ENCODE results near the gene FRMD1.
"Not testable (repeated sequence)": the region's sequence is repeated elsewhere in the genome, so short reads cannot be mapped to it uniquely, and the experiment has no call there.

Gene FRMD1

DNA sequence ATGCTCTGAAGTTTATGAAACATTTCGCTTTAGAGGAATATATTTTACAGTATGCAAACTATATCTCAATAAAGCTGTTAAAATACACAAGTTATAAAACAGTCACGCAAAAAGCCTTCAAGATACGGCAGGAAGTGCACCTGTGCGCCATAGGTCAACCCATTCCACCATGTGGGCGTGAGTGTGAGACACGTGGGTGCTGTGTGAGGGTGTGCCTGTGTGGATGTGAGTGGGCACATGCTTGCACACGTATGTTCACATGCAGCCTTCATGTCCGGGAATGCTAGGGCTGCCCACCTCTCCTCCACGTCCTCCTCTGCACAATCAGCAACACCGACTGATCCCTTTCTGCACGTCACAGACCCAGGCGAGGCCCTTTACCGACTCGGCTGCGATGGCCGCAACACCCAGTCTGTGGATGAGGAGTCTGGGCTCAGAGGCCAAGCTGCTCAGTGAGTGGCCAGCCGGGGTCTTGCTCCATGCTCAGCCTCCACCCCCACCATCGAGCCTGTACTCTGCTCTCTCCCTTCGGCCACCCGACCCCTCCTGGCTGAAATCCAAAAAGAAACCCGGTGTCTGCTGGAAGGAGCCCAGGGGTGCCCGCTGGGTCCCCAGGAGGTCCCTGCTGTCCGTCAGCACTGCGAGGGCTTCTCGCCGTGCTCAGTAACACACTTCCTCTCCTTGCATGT is 3.0 kb upstream of the FRMD1 start:
- TF ChIP-seq, protein P1, sequence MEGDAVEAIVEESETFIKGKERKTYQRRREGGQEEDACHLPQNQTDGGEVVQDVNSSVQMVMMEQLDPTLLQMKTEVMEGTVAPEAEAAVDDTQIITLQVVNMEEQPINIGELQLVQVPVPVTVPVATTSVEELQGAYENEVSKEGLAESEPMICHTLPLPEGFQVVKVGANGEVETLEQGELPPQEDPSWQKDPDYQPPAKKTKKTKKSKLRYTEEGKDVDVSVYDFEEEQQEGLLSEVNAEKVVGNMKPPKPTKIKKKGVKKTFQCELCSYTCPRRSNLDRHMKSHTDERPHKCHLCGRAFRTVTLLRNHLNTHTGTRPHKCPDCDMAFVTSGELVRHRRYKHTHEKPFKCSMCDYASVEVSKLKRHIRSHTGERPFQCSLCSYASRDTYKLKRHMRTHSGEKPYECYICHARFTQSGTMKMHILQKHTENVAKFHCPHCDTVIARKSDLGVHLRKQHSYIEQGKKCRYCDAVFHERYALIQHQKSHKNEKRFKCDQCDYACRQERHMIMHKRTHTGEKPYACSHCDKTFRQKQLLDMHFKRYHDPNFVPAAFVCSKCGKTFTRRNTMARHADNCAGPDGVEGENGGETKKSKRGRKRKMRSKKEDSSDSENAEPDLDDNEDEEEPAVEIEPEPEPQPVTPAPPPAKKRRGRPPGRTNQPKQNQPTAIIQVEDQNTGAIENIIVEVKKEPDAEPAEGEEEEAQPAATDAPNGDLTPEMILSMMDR (IDR thresholded peaks at IDR 0.05; ENCODE audit: extremely low read depth, missing control alignments): no peak
- no peak for DNase-seq (ENCODE audit: low spot score)

DNA sequence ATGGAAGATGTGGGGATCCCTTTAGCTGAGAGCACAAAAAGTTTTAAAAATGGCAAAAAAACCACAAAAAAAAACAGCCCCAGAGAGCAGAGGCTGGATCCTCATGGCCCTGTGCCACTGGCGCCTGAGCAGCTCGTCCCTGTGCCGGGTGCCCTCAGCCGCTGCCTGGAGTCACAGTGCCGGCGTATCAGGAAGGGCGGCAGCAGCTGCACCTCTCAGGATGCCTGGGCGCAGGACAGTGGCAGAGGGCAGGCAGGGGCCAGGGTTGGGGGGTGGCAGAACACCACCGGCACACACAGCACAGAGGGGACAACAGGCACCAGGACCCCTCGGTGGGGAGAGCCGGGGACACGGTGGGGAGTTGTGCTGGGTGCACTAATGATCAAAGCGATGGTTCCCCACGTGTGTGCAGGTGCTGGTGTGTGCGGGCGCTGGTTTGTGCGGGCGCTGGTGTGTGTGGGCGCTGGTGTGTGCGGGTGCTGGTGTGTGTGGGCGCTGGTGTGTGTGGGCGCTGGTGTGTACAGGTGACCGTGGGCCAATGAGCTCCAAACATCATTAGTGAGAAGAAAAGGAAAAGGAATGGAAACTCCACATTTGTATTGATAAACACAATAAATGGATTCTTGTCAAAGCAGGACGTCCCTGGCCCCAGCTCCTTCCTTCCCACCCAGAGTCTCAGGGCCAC is 1.5 kb upstream of the FRMD1 start:
- TF ChIP-seq, protein P1 (IDR thresholded peaks at IDR 0.05; ENCODE audit: extremely low read depth, missing control alignments): no peak
- no peak for DNase-seq (ENCODE audit: low spot score)

DNA sequence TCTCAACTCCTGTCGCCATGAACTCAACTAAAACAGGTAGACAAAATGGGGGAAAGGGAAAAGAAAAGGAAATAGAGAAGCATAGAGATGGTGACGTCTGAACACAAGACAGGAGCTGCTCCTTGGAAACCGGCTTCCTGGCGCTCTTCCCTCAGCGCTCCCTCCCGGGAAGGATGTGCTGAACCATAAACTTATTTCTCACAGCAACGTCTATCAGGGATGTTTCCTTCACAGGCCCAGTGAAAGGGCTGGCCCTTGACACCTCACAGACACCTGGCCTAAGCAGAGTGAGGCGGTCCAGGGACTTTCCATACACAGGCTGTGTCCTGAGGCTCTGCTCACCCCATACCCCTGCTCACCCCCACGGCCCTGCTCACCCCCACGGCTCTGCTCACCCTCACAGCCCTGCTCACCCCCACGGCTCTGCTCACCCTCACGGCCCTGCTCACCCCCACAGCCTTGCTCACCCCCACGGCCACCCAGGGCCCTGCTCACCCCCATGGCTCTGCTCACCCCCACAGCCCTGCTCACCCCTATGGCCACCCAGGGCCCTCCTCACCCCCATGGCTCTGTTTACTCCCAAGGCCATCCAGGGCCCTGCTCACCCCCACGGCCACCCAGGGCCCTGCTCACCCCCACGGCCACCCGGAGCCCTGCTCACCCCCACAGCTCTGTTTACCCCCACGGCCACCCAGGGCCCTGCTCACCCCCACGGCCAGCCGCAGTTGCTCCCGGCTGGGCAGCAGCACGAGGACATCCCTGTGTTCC is 653 bp downstream of the FRMD1 start:
- TF ChIP-seq, protein P1 (IDR thresholded peaks at IDR 0.05; ENCODE audit: extremely low read depth, missing control alignments): no peak
- DNase-seq (ENCODE audit: low spot score): no peak

DNA sequence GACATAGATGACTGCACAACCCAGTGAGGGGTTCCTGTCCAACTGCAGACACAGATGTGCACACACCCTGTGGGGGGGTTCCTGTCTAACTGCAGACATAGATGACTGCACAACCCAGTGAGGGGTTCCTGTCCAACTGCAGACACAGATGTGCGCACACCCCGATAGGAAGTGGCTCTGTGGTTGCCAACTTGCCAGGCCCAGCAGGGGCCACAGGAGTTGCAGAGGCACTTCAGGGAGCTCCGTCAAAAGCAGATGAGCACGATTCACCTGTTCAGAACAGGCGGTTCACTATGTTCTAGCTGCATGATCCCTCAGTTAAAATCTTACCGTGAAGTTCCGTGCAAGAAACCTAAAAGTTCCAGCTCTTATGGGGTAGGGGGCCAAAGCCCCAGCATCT is 1.6 kb downstream of the FRMD1 start:
- not testable (repeated sequence) for DNase-seq (ENCODE audit: low spot score)

DNA sequence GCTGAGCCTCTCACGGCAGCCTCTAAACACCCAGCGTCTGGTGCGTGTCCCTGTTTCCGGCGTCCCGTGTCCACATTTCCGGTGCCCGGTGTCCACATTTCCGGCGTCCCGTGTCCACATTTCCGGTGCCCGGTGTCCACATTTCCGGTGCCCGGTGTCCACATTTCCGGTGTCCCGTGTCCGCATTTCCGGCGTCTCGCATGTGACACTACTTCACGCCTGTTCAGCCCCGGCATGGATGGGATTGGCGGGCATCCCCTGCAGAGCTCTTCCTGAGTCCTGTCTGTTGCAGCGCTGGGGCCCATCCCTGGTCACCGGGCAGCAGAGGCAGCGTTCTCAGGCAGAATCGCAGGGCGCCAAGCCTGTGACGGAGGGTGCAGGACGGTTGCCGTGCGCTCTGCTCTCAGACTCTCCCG is 3.2 kb downstream of the FRMD1 start:
- DNase-seq (ENCODE audit: low spot score): no peak
- TF ChIP-seq, protein P1 (IDR thresholded peaks at IDR 0.05; ENCODE audit: extremely low read depth, missing control alignments): no peak

DNA sequence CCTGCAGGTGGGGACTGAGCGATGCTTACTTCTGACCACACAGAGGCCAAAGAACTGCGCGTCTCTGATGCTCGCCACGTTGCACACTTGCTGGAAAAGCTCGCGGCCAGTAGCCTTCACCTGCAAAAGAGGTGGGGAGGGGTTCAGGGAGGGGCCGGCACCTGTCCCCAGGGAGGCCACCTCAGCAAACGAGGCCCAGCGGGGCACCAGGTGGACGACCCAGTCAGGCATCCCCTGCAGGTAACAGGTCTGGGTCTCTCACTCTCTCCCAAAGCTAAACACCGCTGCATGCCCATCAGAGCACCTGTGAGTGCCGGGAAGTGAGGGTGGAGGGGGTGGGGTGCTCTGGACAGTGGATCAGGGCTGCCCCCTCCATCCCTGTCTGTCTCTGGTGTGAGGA is 3.8 kb downstream of the FRMD1 start:
- no peak for DNase-seq (ENCODE audit: low spot score)

DNA sequence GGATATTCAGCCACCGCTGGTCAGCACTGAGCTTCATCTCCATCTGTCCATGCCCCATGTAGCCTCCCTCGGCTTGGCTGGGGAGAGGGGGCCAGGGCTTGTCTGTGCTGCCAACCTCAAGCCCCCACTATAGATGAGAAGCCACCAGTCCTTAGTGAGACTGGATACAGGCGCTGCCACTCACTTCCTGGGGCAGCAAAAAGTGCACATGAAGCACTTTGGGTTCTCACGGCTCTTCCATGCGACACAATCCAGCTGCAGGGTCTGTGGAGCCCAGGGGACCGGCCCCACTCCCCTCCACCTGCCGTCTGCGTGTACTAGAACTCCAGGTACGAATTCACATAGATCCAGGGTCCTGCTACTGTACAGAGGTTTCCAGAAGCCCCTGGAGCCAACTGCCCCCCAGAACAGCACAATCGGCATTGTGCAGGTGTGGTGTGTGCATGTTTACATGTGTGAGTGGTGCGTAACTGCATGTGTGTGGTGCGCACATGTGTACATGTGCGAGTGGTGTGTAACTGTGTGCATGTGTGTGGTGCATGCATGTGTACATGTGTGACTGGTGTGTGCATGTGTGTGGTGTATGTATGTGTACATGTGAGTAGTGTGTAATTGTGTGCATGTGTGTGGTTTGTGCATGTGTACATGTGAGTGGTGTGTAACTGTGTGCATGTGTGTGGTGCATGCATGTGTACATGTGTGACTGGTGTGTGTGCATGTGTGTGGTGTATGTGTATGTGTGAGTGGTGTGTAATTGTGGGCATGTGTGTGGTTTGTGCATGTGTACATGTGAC is 4.9 kb downstream of the FRMD1 start:
- DNase-seq (ENCODE audit: low spot score): no peak
- TF ChIP-seq, protein P1 (IDR thresholded peaks at IDR 0.05; ENCODE audit: extremely low read depth, missing control alignments): no peak

More for the DNA sequence above, 3.8 kb downstream of the FRMD1 start:
- TF ChIP-seq, protein P1 (IDR thresholded peaks at IDR 0.05; ENCODE audit: extremely low read depth, missing control alignments): no peak
